ENCODE data around the gene SREBF1. TPM values are rescaled to one million over a fixed set of nuclear protein-coding genes. Genes with fewer than 3 reads are reported as not detected.

SREBF1 gene
- total RNA-seq, 4 donors from 2014 or later: 115 to 253 (median 191) TPM

- no peaks in the 10 kb centered on the region for H3K27me3 ChIP-seq
- peak overlapping the region in 2 of 4 donors; percentile 62 for H3K27ac ChIP-seq
- H3K4me3 ChIP-seq: no peak overlapping the region
- H3K9me3 ChIP-seq: no peaks in the 10 kb centered on the region
- H3K36me3 ChIP-seq: peaks cover 0 to 35% (median 0%) of the 10 kb centered on the region in 3 donors
- no peak for DNase-seq (ENCODE audit: low spot score in 2 of 2)
- peaks cover 0 to 53% (median 14%) of the 10 kb centered on the region in 4 donors for H3K4me1 ChIP-seq
- TF ChIP-seq CTCF (IDR thresholded peaks at IDR 0.05) (no peak), EP300 (IDR thresholded peaks at IDR 0.05) (peak in 1 of 2 donors; percentile 27), POLR2A (IDR thresholded peaks at IDR 0.05) (no peak)
- WGBS, 2 donors: 35 to 37% methylated on average over 18 of the region's 18 CpGs
Measured at GRCh38 chr17:17868641-17869522, 32.1 kb upstream of the SREBF1 start.

GRCh38 chr17:17866897-17867296 is 30.1 kb upstream of the SREBF1 start:
- peaks cover 0 to 42% (median 0%) of the 10 kb centered on the region in 3 donors for H3K36me3 ChIP-seq
- H3K4me3 ChIP-seq: no peak overlapping the region
- no peak for TF ChIP-seq EP300 (IDR thresholded peaks at IDR 0.05)
- no peak for TF ChIP-seq CTCF (IDR thresholded peaks at IDR 0.05)
- TF ChIP-seq POLR2A (IDR thresholded peaks at IDR 0.05): no peak
- WGBS, 2 donors: 94 to 97% methylated on average over 4 of the region's 4 CpGs
- H3K27ac ChIP-seq: peak overlapping the region in 1 of 4 donors; percentile 36
- peaks cover 0 to 48% (median 11%) of the 10 kb centered on the region in 4 donors for H3K4me1 ChIP-seq
- no peak for DNase-seq (ENCODE audit: low spot score in 2 of 2)
- H3K27me3 ChIP-seq: no peaks in the 10 kb centered on the region
- H3K9me3 ChIP-seq: no peaks in the 10 kb centered on the region

- TF ChIP-seq CTCF (IDR thresholded peaks at IDR 0.05): no peak
- WGBS, 2 donors: 79 to 80% methylated on average over 3 of the region's 3 CpGs
- Histone ChIP-seq H3K27ac (no peak overlapping the region), H3K4me3 (no peak overlapping the region), H3K27me3 (no peaks in the 10 kb centered on the region), H3K4me1 (peaks cover 0 to 49% (median 11%) of the 10 kb centered on the region in 4 donors), H3K9me3 (no peaks in the 10 kb centered on the region), H3K36me3 (peaks cover 0 to 46% (median 0%) of the 10 kb centered on the region in 3 donors)
- DNase-seq (ENCODE audit: low spot score in 2 of 2): no peak
Measured at GRCh38 chr17:17866425-17866824, 29.6 kb upstream of the SREBF1 start.

GRCh38 chr17:17865035-17865434 is 28.2 kb upstream of the SREBF1 start:
- TF ChIP-seq POLR2A (IDR thresholded peaks at IDR 0.05) (no peak), CTCF (IDR thresholded peaks at IDR 0.05) (no peak), EP300 (IDR thresholded peaks at IDR 0.05) (no peak)
- H3K9me3 ChIP-seq: no peaks in the 10 kb centered on the region
- DNase-seq (ENCODE audit: low spot score in 2 of 2): no peak
- H3K27me3 ChIP-seq: no peaks in the 10 kb centered on the region
- peaks cover 0 to 51% (median 0%) of the 10 kb centered on the region in 3 donors for H3K36me3 ChIP-seq
- 93 to 95% methylated on average over 1 of the region's 1 CpG for WGBS, 2 donors
- peaks cover 0 to 57% (median 19%) of the 10 kb centered on the region in 4 donors for H3K4me1 ChIP-seq
- no peak overlapping the region for H3K4me3 ChIP-seq
- no peak overlapping the region for H3K27ac ChIP-seq

- no peak for DNase-seq (ENCODE audit: low spot score in 2 of 2)
- peaks cover 0 to 26% (median 0%) of the 10 kb centered on the region in 3 donors for H3K36me3 ChIP-seq
- peak overlapping the region; percentile 60 to 85 (median 68) for H3K27ac ChIP-seq
- TF ChIP-seq CTCF (IDR thresholded peaks at IDR 0.05): no peak
- no peak for TF ChIP-seq EP300 (IDR thresholded peaks at IDR 0.05)
- TF ChIP-seq POLR2A (IDR thresholded peaks at IDR 0.05): no peak
- no peak overlapping the region for H3K4me3 ChIP-seq
- peaks cover 0 to 50% (median 23%) of the 10 kb centered on the region in 4 donors for H3K4me1 ChIP-seq
- no peaks in the 10 kb centered on the region for H3K27me3 ChIP-seq
- no peaks in the 10 kb centered on the region for H3K9me3 ChIP-seq
- WGBS, 2 donors: 23 to 42% methylated on average over 5 of the region's 5 CpGs
Measured at GRCh38 chr17:17860766-17861107, 24.0 kb upstream of the SREBF1 start.

Measured in tibial nerve (tissue), 4 donors.